ENCODE measurements around the gene WDR37. TPM values are rescaled to one million over a fixed set of nuclear protein-coding genes. Genes with fewer than 3 reads are reported as not detected.
A peak's percentile ranks its signal among the peaks of the same experiment; 100 is the strongest.

WDR37 gene
- total RNA-seq, 1 donor from 2014 or later: 13.6 TPM

DNA sequence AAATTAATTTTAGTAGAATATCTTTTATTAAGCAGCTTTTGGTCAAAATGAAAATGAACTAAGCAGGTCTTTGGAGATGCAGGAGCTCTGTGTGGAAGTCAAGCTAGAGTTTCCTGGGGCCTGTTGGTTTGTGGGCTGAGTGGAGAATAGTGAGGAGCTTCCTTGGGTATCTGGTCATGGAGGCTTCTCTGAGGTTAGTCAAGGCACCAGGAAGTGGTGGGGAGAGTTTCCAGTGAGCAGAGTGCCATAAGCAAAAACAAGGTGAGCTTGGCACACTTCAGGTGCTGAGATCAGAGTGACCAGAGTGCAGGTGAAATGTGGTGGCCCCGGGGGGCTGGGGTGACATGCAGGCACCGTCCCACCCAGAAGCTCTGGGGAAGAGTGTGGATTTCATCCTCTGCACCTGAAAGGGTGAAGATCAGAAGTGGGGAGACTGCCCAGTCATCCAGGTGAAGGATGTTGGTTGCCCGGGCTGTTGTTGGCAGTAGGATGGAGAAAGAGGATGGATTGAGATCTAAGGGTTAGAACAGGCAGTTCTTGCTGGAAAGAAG lies 77.4 kb downstream of the WDR37 start:
- Mint-ChIP-seq H3K4me1 (ENCODE audit: unreplicated experiment) (peaks cover 3% of the 10 kb centered on the region), H3K27ac (ENCODE audit: unreplicated experiment) (no peak overlapping the region), H3K27me3 (ENCODE audit: unreplicated experiment) (no peaks in the 10 kb centered on the region), H3K36me3 (ENCODE audit: unreplicated experiment) (peaks cover 40% of the 10 kb centered on the region), H3K9me3 (ENCODE audit: unreplicated experiment) (peaks cover 9% of the 10 kb centered on the region), H3K4me3 (ENCODE audit: unreplicated experiment) (no peak overlapping the region)
- DNase-seq (ENCODE audit: extremely low spot score, unreplicated experiment): peak; percentile 74
- TF ChIP-seq, protein P1, sequence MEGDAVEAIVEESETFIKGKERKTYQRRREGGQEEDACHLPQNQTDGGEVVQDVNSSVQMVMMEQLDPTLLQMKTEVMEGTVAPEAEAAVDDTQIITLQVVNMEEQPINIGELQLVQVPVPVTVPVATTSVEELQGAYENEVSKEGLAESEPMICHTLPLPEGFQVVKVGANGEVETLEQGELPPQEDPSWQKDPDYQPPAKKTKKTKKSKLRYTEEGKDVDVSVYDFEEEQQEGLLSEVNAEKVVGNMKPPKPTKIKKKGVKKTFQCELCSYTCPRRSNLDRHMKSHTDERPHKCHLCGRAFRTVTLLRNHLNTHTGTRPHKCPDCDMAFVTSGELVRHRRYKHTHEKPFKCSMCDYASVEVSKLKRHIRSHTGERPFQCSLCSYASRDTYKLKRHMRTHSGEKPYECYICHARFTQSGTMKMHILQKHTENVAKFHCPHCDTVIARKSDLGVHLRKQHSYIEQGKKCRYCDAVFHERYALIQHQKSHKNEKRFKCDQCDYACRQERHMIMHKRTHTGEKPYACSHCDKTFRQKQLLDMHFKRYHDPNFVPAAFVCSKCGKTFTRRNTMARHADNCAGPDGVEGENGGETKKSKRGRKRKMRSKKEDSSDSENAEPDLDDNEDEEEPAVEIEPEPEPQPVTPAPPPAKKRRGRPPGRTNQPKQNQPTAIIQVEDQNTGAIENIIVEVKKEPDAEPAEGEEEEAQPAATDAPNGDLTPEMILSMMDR (IDR thresholded peaks at IDR 0.05): no peak

DNA sequence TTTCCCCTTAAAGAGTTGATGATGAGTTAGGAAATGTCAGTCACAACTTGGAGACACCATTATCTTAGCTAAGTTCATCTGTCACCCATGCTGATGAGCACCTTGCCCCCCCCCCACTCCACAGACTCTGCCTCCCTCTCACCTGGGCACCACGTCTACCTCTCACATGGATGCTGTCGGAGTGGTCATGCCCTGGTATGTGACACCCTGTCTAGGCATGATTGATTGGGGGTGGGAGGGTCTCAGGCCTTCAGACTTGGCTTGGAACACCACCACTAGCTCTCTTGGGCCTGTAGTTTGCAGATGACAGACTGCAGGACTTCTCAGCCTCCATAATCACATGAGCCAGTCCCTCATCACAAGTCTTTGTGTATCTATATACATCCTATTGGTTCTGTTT lies 78.0 kb downstream of the WDR37 start:
- peaks cover 3% of the 10 kb centered on the region for H3K4me1 Mint-ChIP-seq (ENCODE audit: unreplicated experiment)
- no peak overlapping the region for H3K4me3 Mint-ChIP-seq (ENCODE audit: unreplicated experiment)
- TF ChIP-seq, protein P1 (IDR thresholded peaks at IDR 0.05): no peak
- peaks cover 14% of the 10 kb centered on the region for H3K9me3 Mint-ChIP-seq (ENCODE audit: unreplicated experiment)
- H3K27ac Mint-ChIP-seq (ENCODE audit: unreplicated experiment): no peak overlapping the region
- peak; percentile 30 for DNase-seq (ENCODE audit: extremely low spot score, unreplicated experiment)
- H3K27me3 Mint-ChIP-seq (ENCODE audit: unreplicated experiment): no peaks in the 10 kb centered on the region
- peaks cover 37% of the 10 kb centered on the region for H3K36me3 Mint-ChIP-seq (ENCODE audit: unreplicated experiment)

DNA sequence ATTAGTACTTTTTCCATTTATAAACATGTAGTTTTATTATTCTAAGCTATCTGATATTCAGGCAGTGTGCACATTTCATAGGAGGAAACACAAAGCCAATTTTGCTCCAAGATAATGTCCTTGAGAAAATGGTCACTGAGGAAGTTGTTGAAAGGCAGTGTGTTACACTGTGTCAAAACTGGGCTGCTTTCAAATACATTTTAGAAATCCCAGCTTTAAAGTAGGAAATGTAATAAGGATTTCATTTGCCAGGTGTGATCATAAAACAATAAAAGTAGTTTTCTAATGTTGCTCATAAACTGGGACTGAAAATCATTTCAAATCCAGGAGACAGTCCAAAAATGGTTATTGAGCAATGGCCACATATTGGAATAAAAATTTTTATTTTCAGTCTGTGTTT lies 80.1 kb downstream of the WDR37 start:
- no peak overlapping the region for H3K27ac Mint-ChIP-seq (ENCODE audit: unreplicated experiment)
- no peak overlapping the region for H3K4me3 Mint-ChIP-seq (ENCODE audit: unreplicated experiment)
- TF ChIP-seq, protein P1 (IDR thresholded peaks at IDR 0.05): no peak
- DNase-seq (ENCODE audit: extremely low spot score, unreplicated experiment): no peak
- H3K4me1 Mint-ChIP-seq (ENCODE audit: unreplicated experiment): peaks cover 3% of the 10 kb centered on the region
- H3K9me3 Mint-ChIP-seq (ENCODE audit: unreplicated experiment): peaks cover 24% of the 10 kb centered on the region
- H3K27me3 Mint-ChIP-seq (ENCODE audit: unreplicated experiment): peaks cover 11% of the 10 kb centered on the region
- H3K36me3 Mint-ChIP-seq (ENCODE audit: unreplicated experiment): peaks cover 20% of the 10 kb centered on the region

DNA sequence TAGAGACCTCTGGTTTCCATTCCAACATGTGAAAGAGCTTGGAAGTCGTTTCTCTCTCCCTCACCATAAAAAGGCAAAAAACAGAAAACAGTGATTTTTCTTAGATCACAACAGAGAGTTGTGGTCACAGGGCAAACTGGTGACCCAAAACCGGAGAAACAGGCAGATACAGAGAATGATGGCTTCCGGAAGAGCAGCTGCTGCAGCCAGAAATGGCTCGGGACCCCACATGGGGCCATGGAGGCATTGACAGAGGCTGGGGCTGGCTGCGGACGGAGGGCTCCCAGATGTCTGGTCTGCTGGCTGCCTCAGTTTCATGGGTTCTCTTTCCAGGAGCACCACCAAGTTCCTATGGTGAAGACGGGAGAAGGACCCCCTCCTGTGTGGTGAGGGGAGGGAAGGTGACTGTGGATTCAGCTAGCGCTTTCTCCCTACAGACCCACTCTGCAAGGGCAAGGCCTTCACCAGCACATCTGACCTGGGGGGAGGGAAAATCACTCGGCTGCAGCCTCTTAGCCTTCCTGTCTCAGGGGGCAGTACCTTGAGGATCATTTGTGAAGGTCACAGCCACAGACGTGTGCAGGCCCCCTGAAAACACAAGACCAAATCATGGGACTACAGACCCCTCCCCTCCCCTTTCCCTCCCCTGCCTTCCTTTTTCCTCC lies 81.4 kb downstream of the WDR37 start:
- no peak overlapping the region for H3K27ac Mint-ChIP-seq (ENCODE audit: unreplicated experiment)
- TF ChIP-seq, protein P1 (IDR thresholded peaks at IDR 0.05): no peak
- peaks cover 3% of the 10 kb centered on the region for H3K4me1 Mint-ChIP-seq (ENCODE audit: unreplicated experiment)
- peaks cover 12% of the 10 kb centered on the region for H3K36me3 Mint-ChIP-seq (ENCODE audit: unreplicated experiment)
- H3K27me3 Mint-ChIP-seq (ENCODE audit: unreplicated experiment): peaks cover 13% of the 10 kb centered on the region
- H3K9me3 Mint-ChIP-seq (ENCODE audit: unreplicated experiment): peaks cover 24% of the 10 kb centered on the region
- DNase-seq (ENCODE audit: extremely low spot score, unreplicated experiment): peak; percentile 64
- H3K4me3 Mint-ChIP-seq (ENCODE audit: unreplicated experiment): no peak overlapping the region

DNA sequence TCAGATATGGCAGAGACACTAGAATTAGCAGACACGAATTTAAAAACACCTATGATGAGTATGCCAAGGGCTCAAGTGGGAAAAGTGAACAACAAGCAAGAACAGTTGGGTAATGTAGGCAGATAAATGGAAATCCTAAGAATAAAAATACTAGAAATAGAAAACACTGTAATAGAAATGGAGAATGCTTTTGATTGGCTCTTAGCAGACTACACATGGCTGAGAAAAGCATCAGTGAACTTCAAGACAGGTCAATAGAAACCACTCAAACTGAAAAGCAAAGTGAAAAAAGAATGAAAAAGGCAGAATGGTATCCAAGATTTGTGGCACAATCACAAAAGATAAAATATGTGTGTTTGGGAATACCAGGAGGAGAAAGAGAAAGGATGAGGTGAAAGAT lies 82.3 kb downstream of the WDR37 start:
- no peak overlapping the region for H3K27ac Mint-ChIP-seq (ENCODE audit: unreplicated experiment)
- TF ChIP-seq, protein P1 (IDR thresholded peaks at IDR 0.05): no peak
- peaks cover 17% of the 10 kb centered on the region for H3K27me3 Mint-ChIP-seq (ENCODE audit: unreplicated experiment)
- H3K9me3 Mint-ChIP-seq (ENCODE audit: unreplicated experiment): peaks cover 27% of the 10 kb centered on the region
- DNase-seq (ENCODE audit: extremely low spot score, unreplicated experiment): no peak
- peaks cover 11% of the 10 kb centered on the region for H3K36me3 Mint-ChIP-seq (ENCODE audit: unreplicated experiment)
- H3K4me1 Mint-ChIP-seq (ENCODE audit: unreplicated experiment): peaks cover 3% of the 10 kb centered on the region
- no peak overlapping the region for H3K4me3 Mint-ChIP-seq (ENCODE audit: unreplicated experiment)

Data from osteocyte (in vitro differentiated cells).